Measurements from ENCODE around the gene RPS6KA5.

- TF ChIP-seq POLR2A (IDR thresholded peaks at IDR 0.05) (no peak), CTCF (IDR thresholded peaks at IDR 0.05) (no peak)
These were observed 213.9 kb downstream of the RPS6KA5 start for GRCh38 chr14:90846511-90846910.

Measured in uterus (tissue), 2 donors.